OCI-LY1 (cell line): ENCODE data around the gene KRTAP3-3.

ENCODE experiments used
- CTCF ChIP-seq: fragments of 200-600 bp; sonication (generic), shearing (Covaris generic); IDR thresholded peaks from 2 replicates; pipeline ENCODE4 v1.5.1; 2017; ENCODE audit warnings: mild to moderate bottlenecking, antibody characterized with exemption, low read length, moderate library complexity, mixed read lengths
- EZH2 ChIP-seq: fragments of 200-600 bp; sonication (generic), shearing (Covaris generic); IDR thresholded peaks from 2 replicates; pipeline ENCODE4 v1.8.0; 2017; ENCODE audit warnings: borderline replicate concordance, mixed run types, mild to moderate bottlenecking, antibody characterized with exemption, low read length, moderate library complexity, mixed read lengths

- TF ChIP-seq CTCF (no peak), EZH2 (no peak)
Observed at GRCh38 chr17:40993084-40993483, 880 bp downstream of the KRTAP3-3 start.
